Measurements from ENCODE around the gene CCDC92. TPM values are rescaled to one million over a fixed set of nuclear protein-coding genes. Genes with fewer than 3 reads are reported as not detected.

CCDC92 gene
- total and polyA plus RNA-seq, 2 of the 8 experiments (the other 6 are each of a cell fraction or from before 2014, with no cell fraction given): 0.43 to 0.51 TPM

GRCh38 chr12:123893276-123893675 lies 79.4 kb downstream of the CCDC92 start:
- Histone ChIP-seq H2BK120ac (replicated peaks; ENCODE audit: low read depth, low read length) (no peak overlapping the region), H4K20me1 (replicated peaks in 1 of 2; ENCODE audit: control insufficient read depth in 1 of 2, insufficient read depth in 2 of 2, low read length in 2 of 2) (no peaks in the 10 kb centered on the region), H3K79me1 (ENCODE audit: low read depth, low read length) (no peaks in the 10 kb centered on the region), H4K5ac (ENCODE audit: insufficient read length, low read depth, low read length) (no peak overlapping the region), H3K9me3 (ENCODE audit: insufficient read depth in 2 of 2, low read depth in 1 of 2, low read length in 1 of 2) (no peaks in the 10 kb centered on the region), H2BK12ac (ENCODE audit: low read depth, low read length) (no peak overlapping the region), H3K27ac (ENCODE audit: low read depth, low read length) (no peak overlapping the region), H3K79me2 (ENCODE audit: control insufficient read depth in 1 of 2, insufficient read depth in 2 of 2, low read length in 2 of 2) (no peaks in the 10 kb centered on the region), H4K91ac (replicated peaks; ENCODE audit: insufficient read length, low read length) (no peak overlapping the region), H3K23me2 (ENCODE audit: low read depth, low read length) (no peaks in the 10 kb centered on the region; the same call in 1 of the 2 replicates), H3K36me3 (ENCODE audit: control insufficient read depth in 2 of 4, insufficient read depth in 4 of 4, low read length in 3 of 4) (no peaks in the 10 kb centered on the region), H3K23ac (ENCODE audit: insufficient read length) (no peak overlapping the region), H3K27me3 (replicated peaks in 1 of 4; ENCODE audit: control insufficient read depth in 3 of 4, extremely low read depth in 1 of 4, insufficient read depth in 3 of 4, low read length in 3 of 4) (0 out of 7 replicates have a peak, but pooled peaks cover 0 to 3% (median 0%) of the 10 kb centered on the region in 4 experiments), H2BK5ac (ENCODE audit: low read depth, low read length) (no peak overlapping the region), H3K4me2 (ENCODE audit: insufficient read depth in 1 of 2, low read depth in 2 of 2, low read length in 2 of 2) (no peak overlapping the region), H3K9ac (replicated peaks in 1 of 4; ENCODE audit: extremely low read depth in 1 of 4, low read depth in 3 of 4, low read length in 3 of 4) (no peak overlapping the region), H2AK5ac (ENCODE audit: low read depth, low read length) (no peak overlapping the region), H2AFZ (ENCODE audit: low read length) (no peak overlapping the region), H2BK15ac (ENCODE audit: low read length) (no peak overlapping the region), H3K4me3 (ENCODE audit: extremely low read depth in 1 of 4, insufficient read depth in 2 of 4, low read depth in 3 of 4, low read length in 4 of 4) (no peak overlapping the region), H3K14ac (ENCODE audit: insufficient read length) (no peak overlapping the region), H3K4me1 (replicated peaks in 1 of 4; ENCODE audit: control insufficient read depth in 3 of 4, insufficient read depth in 4 of 4, low read length in 3 of 4) (peaks cover 0 to 6% (median 1%) of the 10 kb centered on the region in 4 experiments; a peak in 4 of 7 replicates), H3K56ac (replicated peaks; ENCODE audit: insufficient read length, low read depth, low read length) (no peak overlapping the region), H4K8ac (ENCODE audit: extremely low read depth, insufficient read depth, low read length) (no peak overlapping the region), H2BK20ac (ENCODE audit: low read length) (no peak overlapping the region), H3K18ac (ENCODE audit: extremely low read depth, low read length) (no peak overlapping the region), H3K4ac (replicated peaks; ENCODE audit: insufficient read length, low read depth, low read length) (no peak overlapping the region)
- WGBS, 2 experiments (ENCODE audit: extremely low coverage in 1 of 2, insufficient coverage in 1 of 2, insufficient read length in 1 of 2, insufficient replicate concordance in 2 of 2, low coverage in 1 of 2, low lambda C conversion rate in 2 of 2, missing lambda C conversion rate in 1 of 2): 92% methylated on average over 9 of the region's 9 CpGs; no CpG with 5 or more reads in 1 of the 2 experiments
- FAIRE-seq (no peak), DNase-seq (ENCODE audit: low read depth in 1 of 2, low spot score in 2 of 2) (no peak)
- ChIA-PET POLR2A (ENCODE audit: partially characterized antibody) (no interaction called here), CTCF (ENCODE audit: partially characterized antibody) (interaction anchor here (0.7 to 6.1 kb wide), 2 partner anchors 11 to 103 kb away, joined by 3 to 35 read pairs; no protein-coding TSS in a partner anchor)
- TF ChIP-seq POLR2AphosphoS5 (IDR thresholded peaks at IDR 0.05; ENCODE audit: low read depth, low read length) (no peak), POU5F1 (IDR thresholded peaks at IDR 0.05; ENCODE audit: low read depth, low read length) (no peak), CEBPB (IDR thresholded peaks at IDR 0.05; ENCODE audit: low read depth, low read length) (no peak), SUZ12 (IDR thresholded peaks at IDR 0.05; ENCODE audit: low read length) (no peak), KDM1A (IDR thresholded peaks at IDR 0.05; ENCODE audit: borderline replicate concordance, low read length) (no peak), GABPA (IDR thresholded peaks at IDR 0.05; ENCODE audit: borderline replicate concordance, insufficient read depth, low read length) (no peak), CREB1 (IDR thresholded peaks at IDR 0.05) (no peak), FOSL1 (IDR thresholded peaks at IDR 0.05; ENCODE audit: insufficient read depth, low read depth, low read length) (no peak), CTCF (IDR thresholded peaks at IDR 0.05; ENCODE audit: control extremely low read depth in 1 of 3, insufficient read depth in 1 of 3, low read depth in 1 of 3, low read length in 3 of 3) (no peak), MAX (IDR thresholded peaks at IDR 0.05) (no peak), KDM4A (IDR thresholded peaks at IDR 0.05; ENCODE audit: low read depth, low read length, severe bottlenecking) (no peak), NRF1 (IDR thresholded peaks at IDR 0.05; ENCODE audit: low read depth, low read length) (no peak)
